Fibroblast of the aortic adventitia (primary cell): ENCODE data around the gene LDLRAD3. TPM values are rescaled to one million over a fixed set of nuclear protein-coding genes. Genes with fewer than 3 reads are reported as not detected.

Source experiments
- DNase-seq: peaks from one replicate; pipeline ENCODE4 v3.0.0-alpha.2; 2010; ENCODE audit warnings: low read depth
- H3K4me3 ChIP-seq: 2 replicates; pipeline ENCODE4 v1.5.1; 2011; ENCODE audit warnings: low read depth, mild to moderate bottlenecking, control low read depth, low read length, moderate library complexity
- total RNA-seq: library from RNA; depleted of rRNA; stranded (reverse); fragments of >200 nt; gene quantifications from 2 replicates; pipeline ENCODE4 v1.2.3, GENCODE V29; 2012; ENCODE audit warnings: low replicate concordance
- TF ChIP-seq, protein P1 (sequence below): IDR thresholded peaks from 2 replicates; pipeline ENCODE4 v1.5.1; 2011; ENCODE audit warnings: mild to moderate bottlenecking, low read length, control low read depth, inconsistent platforms; ENCODE audit not compliant: insufficient read depth

Gene LDLRAD3
- total RNA-seq, 1 donor: 10.8 TPM

DNA sequence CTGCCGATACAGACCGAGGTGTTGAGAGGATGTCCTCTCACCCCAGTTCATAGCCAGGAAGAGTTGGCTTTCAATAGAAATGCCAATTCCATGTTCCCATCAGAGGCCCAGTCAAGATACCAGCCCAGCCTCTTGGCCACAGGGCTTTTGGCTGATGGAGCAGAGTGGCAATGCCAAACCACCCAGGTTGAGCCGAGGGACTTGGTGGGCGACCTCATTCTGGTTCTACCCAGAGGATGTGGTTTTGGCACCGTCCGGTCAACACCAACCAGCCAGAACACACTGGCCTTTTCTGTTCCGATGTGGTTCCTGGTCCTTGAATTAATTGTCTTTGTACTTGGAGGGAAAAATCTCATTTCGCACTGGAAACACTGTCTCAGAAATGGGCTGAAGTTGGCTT is 284.8 kb downstream of the LDLRAD3 start:
- no peak for DNase-seq
- H3K4me3 ChIP-seq: no peak overlapping the region
- TF ChIP-seq, protein P1, sequence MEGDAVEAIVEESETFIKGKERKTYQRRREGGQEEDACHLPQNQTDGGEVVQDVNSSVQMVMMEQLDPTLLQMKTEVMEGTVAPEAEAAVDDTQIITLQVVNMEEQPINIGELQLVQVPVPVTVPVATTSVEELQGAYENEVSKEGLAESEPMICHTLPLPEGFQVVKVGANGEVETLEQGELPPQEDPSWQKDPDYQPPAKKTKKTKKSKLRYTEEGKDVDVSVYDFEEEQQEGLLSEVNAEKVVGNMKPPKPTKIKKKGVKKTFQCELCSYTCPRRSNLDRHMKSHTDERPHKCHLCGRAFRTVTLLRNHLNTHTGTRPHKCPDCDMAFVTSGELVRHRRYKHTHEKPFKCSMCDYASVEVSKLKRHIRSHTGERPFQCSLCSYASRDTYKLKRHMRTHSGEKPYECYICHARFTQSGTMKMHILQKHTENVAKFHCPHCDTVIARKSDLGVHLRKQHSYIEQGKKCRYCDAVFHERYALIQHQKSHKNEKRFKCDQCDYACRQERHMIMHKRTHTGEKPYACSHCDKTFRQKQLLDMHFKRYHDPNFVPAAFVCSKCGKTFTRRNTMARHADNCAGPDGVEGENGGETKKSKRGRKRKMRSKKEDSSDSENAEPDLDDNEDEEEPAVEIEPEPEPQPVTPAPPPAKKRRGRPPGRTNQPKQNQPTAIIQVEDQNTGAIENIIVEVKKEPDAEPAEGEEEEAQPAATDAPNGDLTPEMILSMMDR: no peak

DNA sequence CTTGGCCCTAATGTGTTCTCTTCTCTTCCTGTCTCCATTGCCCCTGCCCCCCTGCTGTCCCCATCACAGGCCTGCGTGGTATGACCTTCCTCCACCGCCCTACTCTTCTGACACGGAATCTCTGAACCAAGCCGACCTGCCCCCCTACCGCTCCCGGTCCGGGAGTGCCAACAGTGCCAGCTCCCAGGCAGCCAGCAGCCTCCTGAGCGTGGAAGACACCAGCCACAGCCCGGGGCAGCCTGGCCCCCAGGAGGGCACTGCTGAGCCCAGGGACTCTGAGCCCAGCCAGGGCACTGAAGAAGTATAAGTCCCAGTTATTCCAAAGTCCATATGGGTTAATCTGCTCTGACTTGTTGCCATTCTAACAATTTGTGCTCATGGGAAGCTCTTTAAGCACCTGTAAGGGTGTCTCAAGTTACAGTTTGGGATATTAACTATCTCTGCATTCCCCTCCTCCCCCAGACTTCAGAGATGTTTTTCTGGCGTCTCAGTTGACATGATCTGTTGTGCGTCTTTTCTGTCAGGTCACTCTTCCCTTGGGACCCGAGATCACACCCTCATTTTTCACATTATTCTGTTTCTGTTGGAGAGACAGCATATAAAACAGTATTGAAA is 285.3 kb downstream of the LDLRAD3 start:
- TF ChIP-seq, protein P1: no peak
- H3K4me3 ChIP-seq: no peak overlapping the region

DNA sequence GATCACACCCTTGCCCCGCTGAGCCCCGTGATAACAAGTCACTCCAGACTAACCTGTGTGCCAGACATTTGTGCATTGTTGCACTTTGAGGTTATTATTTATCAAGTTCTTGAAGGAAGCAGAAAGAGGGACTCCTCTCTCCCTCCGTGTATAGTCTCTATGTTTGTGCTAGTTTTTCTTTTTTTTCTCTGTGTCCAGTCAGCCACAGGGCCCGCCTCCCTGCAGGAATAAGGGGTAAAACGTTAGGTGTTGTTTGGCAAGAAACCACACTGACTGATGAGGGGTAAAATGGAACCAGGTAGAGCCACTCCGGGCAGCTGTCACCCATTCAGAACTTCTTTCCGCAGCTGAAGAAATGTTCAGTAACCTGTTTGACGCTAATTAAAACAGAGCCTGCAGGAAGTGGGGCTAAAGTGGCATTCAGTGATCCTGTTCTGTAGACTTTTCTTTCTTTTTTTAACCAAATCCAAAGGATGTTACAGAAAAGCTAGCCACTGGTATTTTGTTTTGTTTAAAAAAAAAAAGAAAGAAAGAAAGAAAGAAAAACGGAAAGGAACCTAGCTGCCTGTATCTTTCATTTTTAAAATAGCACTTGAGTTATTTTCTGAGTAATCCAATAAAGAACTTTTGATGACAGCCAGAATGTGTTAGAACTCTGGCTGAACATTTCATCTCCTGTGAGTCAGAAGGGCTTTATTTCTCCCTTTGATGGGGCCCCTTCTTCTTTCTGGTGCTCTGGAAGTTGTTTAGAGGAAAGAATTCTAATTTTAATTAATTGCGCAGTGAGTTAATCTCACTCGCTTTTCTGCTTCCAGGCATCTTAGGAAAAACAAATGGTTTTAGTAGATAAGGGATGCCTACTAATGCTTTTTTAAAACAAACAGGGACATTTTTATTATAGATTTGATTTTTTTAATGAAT is 287.2 kb downstream of the LDLRAD3 start:
- H3K4me3 ChIP-seq: no peak overlapping the region
- TF ChIP-seq, protein P1: no peak
- peak; percentile 67 for DNase-seq

More for the DNA sequence above, 285.3 kb downstream of the LDLRAD3 start:
- DNase-seq: no peak

DNA sequence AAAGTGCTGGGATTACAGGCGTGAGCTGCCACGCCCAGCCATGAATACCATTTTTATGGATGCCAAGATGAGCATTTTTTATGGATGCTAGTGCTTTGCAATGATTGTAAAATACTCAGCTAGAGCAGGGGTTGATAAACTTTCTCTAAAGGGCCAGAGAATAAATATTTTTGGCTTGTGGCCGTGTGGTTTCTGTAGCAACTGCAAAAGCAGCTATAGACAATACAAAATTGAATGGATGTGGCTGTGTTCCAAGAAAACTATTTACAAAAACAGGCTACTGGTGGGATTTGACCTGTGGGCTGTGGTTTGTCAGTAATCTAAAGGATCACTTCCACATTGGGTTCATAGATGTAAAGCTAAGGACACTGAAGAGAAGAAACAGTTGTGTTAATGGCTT is 289.3 kb downstream of the LDLRAD3 start:
- peak; percentile 45 for DNase-seq
- no peak overlapping the region for H3K4me3 ChIP-seq
- TF ChIP-seq, protein P1: no peak

DNA sequence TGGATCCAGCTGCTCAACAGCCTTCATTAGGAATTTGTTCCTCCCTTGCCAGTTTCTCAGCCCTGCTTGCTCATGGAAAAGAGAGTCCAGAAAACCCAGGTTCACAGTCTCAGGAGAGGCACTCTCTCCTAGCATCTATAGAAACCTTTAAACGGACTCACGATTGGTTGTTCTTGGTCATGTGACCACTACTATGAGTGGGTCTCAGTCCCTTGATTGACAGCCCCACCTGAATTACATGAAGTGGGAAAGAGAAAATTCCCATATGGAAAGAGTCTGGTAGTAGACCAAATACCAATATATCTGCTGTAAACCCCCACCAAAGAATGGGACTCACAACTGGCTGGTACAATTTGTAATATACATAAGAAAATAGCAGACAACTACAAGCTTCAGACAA is 291.0 kb downstream of the LDLRAD3 start:
- H3K4me3 ChIP-seq: no peak overlapping the region
- no peak for DNase-seq
- TF ChIP-seq, protein P1: no peak

DNA sequence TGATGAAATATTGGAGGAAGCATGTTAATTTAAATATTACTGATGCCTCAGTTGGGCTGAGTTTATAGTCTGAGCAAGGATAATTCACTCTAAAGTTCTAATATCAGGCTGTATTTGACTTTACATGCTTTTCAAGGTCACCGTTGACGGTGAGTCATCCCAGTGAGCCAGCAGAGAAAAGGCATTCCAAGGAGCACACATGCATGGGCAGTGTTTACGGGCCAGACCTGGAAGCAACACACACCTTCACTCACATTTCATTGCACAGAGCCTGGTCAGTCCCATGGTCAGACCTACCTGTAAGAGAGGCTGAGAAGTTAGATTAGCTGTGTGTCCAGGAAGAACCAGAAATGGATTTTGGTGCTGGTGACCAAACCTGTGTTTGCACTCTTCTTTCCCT is 291.9 kb downstream of the LDLRAD3 start:
- no peak overlapping the region for H3K4me3 ChIP-seq
- DNase-seq: no peak
- TF ChIP-seq, protein P1: no peak
